Skeletal muscle tissue (tissue), 4 donors: ENCODE data around the gene FUBP1. TPM values are rescaled to one million over a fixed set of nuclear protein-coding genes. Genes with fewer than 3 reads are reported as not detected.
"Not testable (repeated sequence)": the region's sequence is repeated elsewhere in the genome, so short reads cannot be mapped to it uniquely, and the experiment has no call there.

Experiments
- H3K27ac ChIP-seq: one replicate; pipeline ENCODE4 v1.7.0; 2013; ENCODE audit warnings: mild to moderate bottlenecking, low read depth, low read length, inconsistent platforms
- H3K27me3 ChIP-seq, 3 donors: one replicate each; pipeline ENCODE4 v1.7.0; 2013; ENCODE audit warnings: low read length in 3 of 3; ENCODE audit not compliant: control insufficient read depth in 3 of 3, insufficient read depth in 3 of 3
- H3K36me3 ChIP-seq, 3 donors: one replicate each; pipeline ENCODE4 v1.7.0; 2013; ENCODE audit warnings: low read length in 3 of 3; ENCODE audit not compliant: control insufficient read depth in 3 of 3, insufficient read depth in 3 of 3
- H3K4me1 ChIP-seq, 3 donors: one replicate each; pipeline ENCODE4 v1.7.0; 2013; ENCODE audit warnings: low read length in 3 of 3, mild to moderate bottlenecking in 3 of 3; ENCODE audit not compliant: control insufficient read depth in 3 of 3, insufficient read depth in 3 of 3
- H3K4me3 ChIP-seq, 3 donors: one replicate each; pipeline ENCODE4 v1.7.0; 2013; ENCODE audit warnings: low read length in 3 of 3
- H3K9ac ChIP-seq, 3 donors: one replicate each; pipeline ENCODE4 v1.7.0; 2013; ENCODE audit warnings: low read length in 3 of 3, mild to moderate bottlenecking in 3 of 3, moderate library complexity in 2 of 3, low read depth in 1 of 3
- H3K9me3 ChIP-seq, 3 donors: one replicate each; pipeline ENCODE4 v1.7.0; 2013; ENCODE audit warnings: low read length in 3 of 3; ENCODE audit not compliant: control insufficient read depth in 3 of 3
- total RNA-seq: library from RNA; depleted of rRNA; stranded (reverse); fragments of >200 nt; gene quantifications from one replicate; pipeline ENCODE4 v1.2.3, GENCODE V29; 2014
- donor health status: Osteomylitis.

Gene FUBP1
- 124 TPM for total RNA-seq

GRCh38 chr1:77978969-77979876 is at the start of gene FUBP1:
Gene FUBP1 (minus strand): TSS chr1:77979072. CDS start chr1:77979004, 68 bp downstream.
- Histone ChIP-seq H3K9me3 (no peaks in the 10 kb centered on the region), H3K36me3 (peaks cover 0 to 3% (median 0%) of the 10 kb centered on the region in 3 donors), H3K4me1 (peaks cover 16 to 29% (median 26%) of the 10 kb centered on the region in 3 donors), H3K27ac (peak within 1 kb of the TSS; percentile 98), H3K9ac (peak within 1 kb of the TSS; percentile 88 to 100 (median 96)), H3K27me3 (no peaks in the 10 kb centered on the region), H3K4me3 (peak within 1 kb of the TSS; percentile 88 to 100 (median 95))

GRCh38 chr1:78021134-78021533 is 42.3 kb upstream of the FUBP1 start:
- not testable (repeated sequence) for H3K4me1 ChIP-seq, H3K27me3 ChIP-seq, H3K9me3 ChIP-seq, H3K9ac ChIP-seq, H3K4me3 ChIP-seq, H3K27ac ChIP-seq
- H3K36me3 ChIP-seq, result peaks cover 0 to 12% (median 10%) of the 10 kb centered on the region in 3 donors

GRCh38 chr1:78019024-78019423 is 40.2 kb upstream of the FUBP1 start:
- Histone ChIP-seq H3K36me3 (peaks cover 4 to 17% (median 10%) of the 10 kb centered on the region in 3 donors), H3K27ac (no peak overlapping the region)

GRCh38 chr1:78015148-78015547 is 36.3 kb upstream of the FUBP1 start:
- Histone ChIP-seq H3K9ac (no peak overlapping the region), H3K4me1 (peaks cover 0 to 9% (median 7%) of the 10 kb centered on the region in 3 donors), H3K4me3 (peak overlapping the region in 1 of 3 donors; percentile 11), H3K36me3 (peaks cover 4 to 24% (median 16%) of the 10 kb centered on the region in 3 donors), H3K9me3 (no peaks in the 10 kb centered on the region), H3K27me3 (no peaks in the 10 kb centered on the region), H3K27ac (peak overlapping the region; percentile 0)

More at GRCh38 chr1:78019024-78019423, 40.2 kb upstream of the FUBP1 start:
- H3K27me3 ChIP-seq, result no peaks in the 10 kb centered on the region
- peaks cover 0 to 7% (median 7%) of the 10 kb centered on the region in 3 donors for H3K4me1 ChIP-seq
- no peak overlapping the region for H3K9ac ChIP-seq
- H3K9me3 ChIP-seq, result no peaks in the 10 kb centered on the region
- no peak overlapping the region for H3K4me3 ChIP-seq

- peaks cover 4 to 14% (median 10%) of the 10 kb centered on the region in 3 donors for H3K36me3 ChIP-seq
- H3K4me1 ChIP-seq, result peaks cover 13 to 18% (median 17%) of the 10 kb centered on the region in 3 donors
- peak overlapping the region; percentile 5 to 35 (median 20) for H3K9ac ChIP-seq
- no peaks in the 10 kb centered on the region for H3K9me3 ChIP-seq
- no peak overlapping the region for H3K27ac ChIP-seq
- no peak overlapping the region for H3K4me3 ChIP-seq
- H3K27me3 ChIP-seq, result no peaks in the 10 kb centered on the region
These were observed 32.2 kb upstream of the FUBP1 start for GRCh38 chr1:78011050-78011449.

- H3K27ac ChIP-seq, result peak overlapping the region; percentile 15
- peak overlapping the region; percentile 6 to 96 (median 42) for H3K4me3 ChIP-seq
- H3K9ac ChIP-seq, result peak overlapping the region in 1 of 3 donors; percentile 10
These were observed 31.0 kb upstream of the FUBP1 start for GRCh38 chr1:78009836-78010235.

GRCh38 chr1:78009276-78009675 is 30.4 kb upstream of the FUBP1 start:
- Histone ChIP-seq H3K9ac (peak overlapping the region; percentile 1 to 72 (median 27)), H3K4me3 (peak overlapping the region; percentile 37 to 96 (median 42)), H3K36me3 (peaks cover 0 to 8% (median 6%) of the 10 kb centered on the region in 3 donors), H3K9me3 (no peaks in the 10 kb centered on the region), H3K27ac (peak overlapping the region; percentile 15), H3K27me3 (no peaks in the 10 kb centered on the region), H3K4me1 (peaks cover 6 to 17% (median 11%) of the 10 kb centered on the region in 3 donors)

More at GRCh38 chr1:78009836-78010235, 31.0 kb upstream of the FUBP1 start:
- H3K27me3 ChIP-seq, result no peaks in the 10 kb centered on the region
- peaks cover 10 to 17% (median 13%) of the 10 kb centered on the region in 3 donors for H3K4me1 ChIP-seq
- no peaks in the 10 kb centered on the region for H3K9me3 ChIP-seq
- H3K36me3 ChIP-seq, result peaks cover 2 to 11% (median 8%) of the 10 kb centered on the region in 3 donors

- Histone ChIP-seq H3K36me3 (peaks cover 0 to under 1% (median under 1%) of the 10 kb centered on the region in 3 donors), H3K27ac (peak overlapping the region; percentile 6), H3K4me3 (peak overlapping the region; percentile 62 to 96 (median 74)), H3K27me3 (no peaks in the 10 kb centered on the region), H3K9ac (peak overlapping the region; percentile 79 to 99 (median 88)), H3K4me1 (peaks cover 6 to 23% (median 11%) of the 10 kb centered on the region in 3 donors), H3K9me3 (no peaks in the 10 kb centered on the region)
These were observed 28.9 kb upstream of the FUBP1 start for GRCh38 chr1:78007677-78008341.

GRCh38 chr1:78006521-78006920 is 27.6 kb upstream of the FUBP1 start:
- Histone ChIP-seq H3K27ac (peak overlapping the region; percentile 94), H3K9me3 (no peaks in the 10 kb centered on the region), H3K4me3 (peak overlapping the region; percentile 70 to 96 (median 74)), H3K4me1 (peaks cover 6 to 23% (median 11%) of the 10 kb centered on the region in 3 donors), H3K36me3 (no peaks in the 10 kb centered on the region), H3K9ac (peak overlapping the region; percentile 79 to 99 (median 88)), H3K27me3 (no peaks in the 10 kb centered on the region)
